ENCODE measurements around the gene PROCR.
"Not testable (repeated sequence)": the region's sequence is repeated elsewhere in the genome, so short reads cannot be mapped to it uniquely, and the experiment has no call there.

The PROCR gene

GRCh38 chr20:35193031-35193791 lies 21.3 kb downstream of the PROCR start:
- peak; percentile 28 for DNase-seq (ENCODE audit: low read depth)

- DNase-seq (ENCODE audit: low read depth), result no peak
Measured at GRCh38 chr20:35196313-35196712, 24.4 kb downstream of the PROCR start.

- DNase-seq (ENCODE audit: low read depth), result peak; percentile 54
Measured at GRCh38 chr20:35199740-35200139, 27.9 kb downstream of the PROCR start.

GRCh38 chr20:35200267-35200666 lies 28.4 kb downstream of the PROCR start:
- DNase-seq (ENCODE audit: low read depth), result peak; percentile 88

- not testable (repeated sequence) for DNase-seq (ENCODE audit: low read depth)
Measured at GRCh38 chr20:35201467-35201866, 29.6 kb downstream of the PROCR start.

GRCh38 chr20:35206802-35207201 lies 34.9 kb downstream of the PROCR start:
- DNase-seq (ENCODE audit: low read depth), result no peak

- peak; percentile 77 for DNase-seq (ENCODE audit: low read depth)
Measured at GRCh38 chr20:35207950-35208611, 36.2 kb downstream of the PROCR start.

- peak; percentile 85 for DNase-seq (ENCODE audit: low read depth)
Measured at GRCh38 chr20:35215066-35215956, 43.4 kb downstream of the PROCR start.

- DNase-seq (ENCODE audit: low read depth), result no peak
Measured at GRCh38 chr20:35216541-35216940, 44.7 kb downstream of the PROCR start.

- DNase-seq (ENCODE audit: low read depth), result no peak
Measured at GRCh38 chr20:35223941-35224340, 52.1 kb downstream of the PROCR start.

- no peak for DNase-seq (ENCODE audit: low read depth)
Measured at GRCh38 chr20:35224536-35224935, 52.7 kb downstream of the PROCR start.

GRCh38 chr20:35225319-35226125 lies 53.6 kb downstream of the PROCR start:
- DNase-seq (ENCODE audit: low read depth), result no peak

GRCh38 chr20:35226126-35226883 lies 54.4 kb downstream of the PROCR start, which contains the start of gene MMP24:
MMP24 (plus strand) TSS chr20:35226690; CDS start chr20:35226739, 49 bp downstream.
- DNase-seq (ENCODE audit: low read depth), result no peak

Measured in iris pigment epithelial cell (primary cell).